Uterus (tissue), 4 donors: ENCODE results near the gene PRPS1. TPM values are rescaled to one million over a fixed set of nuclear protein-coding genes. Genes with fewer than 3 reads are reported as not detected.

Source experiments
- DNase-seq, 2 donors: peaks; one replicate each; pipeline ENCODE4 v3.0.0-alpha.2; 2019 to 2020
- H3K27ac ChIP-seq, 2 donors: fragments of 200-600 bp; sonication (generic); 1 replicate in 1 of 2; 2 replicates in 1 of 2; pipeline ENCODE4 v1.5.1; 2016 to 2018
- H3K27me3 ChIP-seq, 2 donors: fragments of 200-600 bp; sonication (generic); one replicate each; pipeline ENCODE4 v1.5.1; 2018 to 2019; ENCODE audit warnings: control low read depth in 1 of 2
- H3K36me3 ChIP-seq, 2 donors: fragments of 200-600 bp; sonication (generic); one replicate each; pipeline ENCODE4 v1.5.1; 2019; ENCODE audit warnings: control low read depth in 1 of 2
- H3K4me1 ChIP-seq, 2 donors: fragments of 200-600 bp; sonication (generic); one replicate each; pipeline ENCODE4 v1.5.1; 2018 to 2019; ENCODE audit warnings: control low read depth in 1 of 2
- H3K4me3 ChIP-seq, 2 donors: fragments of 200-600 bp; sonication (generic); 1 replicate in 1 of 2; 2 replicates in 1 of 2; pipeline ENCODE4 v1.5.1; 2018 to 2019; ENCODE audit warnings: mild to moderate bottlenecking in 1 of 2
- H3K9me3 ChIP-seq, 2 donors: fragments of 200-600 bp; sonication (generic); one replicate each; pipeline ENCODE4 v1.5.1; 2019; ENCODE audit warnings: control low read depth in 1 of 2
- CTCF ChIP-seq, 4 experiments: fragments of 200-600 bp in 2 of 4; fragments of 450-650 bp in 2 of 4; sonication (generic) in 2 of 4; IDR thresholded peaks; one replicate each; pipeline ENCODE4 v1.5.1; 2016 to 2019; ENCODE audit warnings: antibody characterized with exemption in 4 of 4, mild to moderate bottlenecking in 2 of 4, moderate library complexity in 1 of 4
- POLR2A ChIP-seq, 2 donors: fragments of 450-650 bp; IDR thresholded peaks; one replicate each; pipeline ENCODE4 v1.6.1; 2016; ENCODE audit warnings: antibody characterized with exemption in 2 of 2, mild to moderate bottlenecking in 1 of 2, moderate library complexity in 1 of 2
- intact Hi-C: fragments of 100-400 bp; cut with DNase I; formaldehyde crosslinking; loops from one replicate; pipeline ENCODE4 v1.15.1; 2023; ENCODE audit warnings: low total_unique reads
- total RNA-seq, 4 donors: library from RNA; depleted of rRNA in 3 of 4; stranded (reverse); fragments of >200 nt in 3 of 4; gene quantifications; one replicate each; pipeline versions ENCODE4 v1.1.0 to v1.2.4, GENCODE V29; 2014 to 2023
- donor health status: DM: yes; HTN: yes; CAD: no.

PRPS1 gene
- total RNA-seq, 4 donors from 2014 or later = 20.0 to 34.1 (median 32.2) TPM

- Histone ChIP-seq H3K27me3 (no peaks in the 10 kb centered on the region), H3K4me1 (no peaks in the 10 kb centered on the region), H3K4me3 (no peak overlapping the region), H3K9me3 (no peaks in the 10 kb centered on the region), H3K27ac (no peak overlapping the region), H3K36me3 (no peaks in the 10 kb centered on the region)
- TF ChIP-seq POLR2A (IDR thresholded peaks at IDR 0.05) = no peak
- TF ChIP-seq CTCF (IDR thresholded peaks at IDR 0.05) = no peak
- DNase-seq = no peak
- intact Hi-C loops = no loop called here
Observed at GRCh38 chrX:107659286-107659685, 31.0 kb downstream of the PRPS1 start.

GRCh38 chrX:107659768-107660167, 31.5 kb downstream of the PRPS1 start:
- intact Hi-C loops = no loop called here
- H3K9me3 ChIP-seq = no peaks in the 10 kb centered on the region
- H3K4me3 ChIP-seq = no peak overlapping the region
- H3K4me1 ChIP-seq = no peaks in the 10 kb centered on the region
- H3K36me3 ChIP-seq = no peaks in the 10 kb centered on the region
- DNase-seq = no peak
- TF ChIP-seq CTCF (IDR thresholded peaks at IDR 0.05) (peak; percentile 46 to 78 (median 68)), POLR2A (IDR thresholded peaks at IDR 0.05) (no peak)
- no peaks in the 10 kb centered on the region for H3K27me3 ChIP-seq
- no peak overlapping the region for H3K27ac ChIP-seq

GRCh38 chrX:107662145-107662544, 33.8 kb downstream of the PRPS1 start:
- intact Hi-C loops = no loop called here
- no peak for TF ChIP-seq POLR2A (IDR thresholded peaks at IDR 0.05)
- TF ChIP-seq CTCF (IDR thresholded peaks at IDR 0.05) = no peak

GRCh38 chrX:107662824-107663223, 34.5 kb downstream of the PRPS1 start:
- H3K27me3 ChIP-seq = no peaks in the 10 kb centered on the region
- TF ChIP-seq POLR2A (IDR thresholded peaks at IDR 0.05) (no peak), CTCF (IDR thresholded peaks at IDR 0.05) (no peak)
- H3K36me3 ChIP-seq = no peaks in the 10 kb centered on the region
- intact Hi-C loops = no loop called here
- H3K9me3 ChIP-seq = no peaks in the 10 kb centered on the region
- H3K4me1 ChIP-seq = no peaks in the 10 kb centered on the region
- no peak overlapping the region for H3K27ac ChIP-seq
- DNase-seq = no peak
- H3K4me3 ChIP-seq = no peak overlapping the region

More at GRCh38 chrX:107662145-107662544, 33.8 kb downstream of the PRPS1 start:
- Histone ChIP-seq H3K9me3 (no peaks in the 10 kb centered on the region), H3K27me3 (no peaks in the 10 kb centered on the region), H3K4me1 (no peaks in the 10 kb centered on the region), H3K36me3 (no peaks in the 10 kb centered on the region), H3K27ac (no peak overlapping the region), H3K4me3 (no peak overlapping the region)
- no peak for DNase-seq

- TF ChIP-seq CTCF (IDR thresholded peaks at IDR 0.05) = no peak
- no peak for TF ChIP-seq POLR2A (IDR thresholded peaks at IDR 0.05)
- H3K4me3 ChIP-seq = no peak overlapping the region
- no peaks in the 10 kb centered on the region for H3K4me1 ChIP-seq
- no peaks in the 10 kb centered on the region for H3K27me3 ChIP-seq
- intact Hi-C loops = no loop called here
- DNase-seq = no peak
- no peak overlapping the region for H3K27ac ChIP-seq
- H3K9me3 ChIP-seq = no peaks in the 10 kb centered on the region
- H3K36me3 ChIP-seq = no peaks in the 10 kb centered on the region
Observed at GRCh38 chrX:107666931-107667330, 38.6 kb downstream of the PRPS1 start.
